ENCODE measurements around the gene EXOSC2. TPM values are rescaled to one million over a fixed set of nuclear protein-coding genes. Genes with fewer than 3 reads are reported as not detected.
A peak's percentile ranks its signal among the peaks of the same experiment; 100 is the strongest.

Gene EXOSC2
- total and polyA plus RNA-seq, 2 of the 8 experiments (the other 6 are each of a cell fraction or from before 2014, with no cell fraction given), result 47.8 to 93.6 TPM

GRCh38 chr9:130701059-130702022, 7.8 kb downstream of the EXOSC2 start:
- FAIRE-seq, result peak; percentile 19
- Histone ChIP-seq H4K8ac (ENCODE audit: extremely low read depth, insufficient read depth, low read length) (no peak overlapping the region), H3K79me1 (ENCODE audit: low read depth, low read length) (peaks cover 9% of the 10 kb centered on the region; the same call in 1 of the 2 replicates), H2BK120ac (replicated peaks; ENCODE audit: low read depth, low read length) (no peak overlapping the region), H3K4me2 (ENCODE audit: insufficient read depth in 1 of 2, low read depth in 2 of 2, low read length in 2 of 2) (no peak overlapping the region), H3K14ac (ENCODE audit: insufficient read length) (no peak overlapping the region), H3K4me3 (ENCODE audit: extremely low read depth in 1 of 4, insufficient read depth in 2 of 4, low read depth in 3 of 4, low read length in 4 of 4) (no peak overlapping the region), H3K23ac (ENCODE audit: insufficient read length) (no peak overlapping the region), H2BK12ac (ENCODE audit: low read depth, low read length) (no peak overlapping the region), H4K5ac (ENCODE audit: insufficient read length, low read depth, low read length) (no peak overlapping the region), H2AFZ (ENCODE audit: low read length) (no peak overlapping the region), H3K23me2 (ENCODE audit: low read depth, low read length) (no peaks in the 10 kb centered on the region), H2BK20ac (ENCODE audit: low read length) (no peak overlapping the region), H3K36me3 (ENCODE audit: control insufficient read depth in 2 of 4, insufficient read depth in 4 of 4, low read length in 3 of 4) (peaks cover 48 to 86% (median 69%) of the 10 kb centered on the region in 4 experiments), H3K4ac (replicated peaks; ENCODE audit: insufficient read length, low read depth, low read length) (no peak overlapping the region), H3K9ac (replicated peaks in 1 of 4; ENCODE audit: extremely low read depth in 1 of 4, low read depth in 3 of 4, low read length in 3 of 4) (no peak overlapping the region), H3K27ac (ENCODE audit: low read depth, low read length) (0 out of 2 replicates have a peak overlapping the region, but pooled peaks have one; percentile 2), H2BK5ac (ENCODE audit: low read depth, low read length) (no peak overlapping the region), H3K4me1 (replicated peaks in 1 of 4; ENCODE audit: control insufficient read depth in 3 of 4, insufficient read depth in 4 of 4, low read length in 3 of 4) (no peaks in the 10 kb centered on the region; a peak in 1 of 7 replicates), H2BK15ac (ENCODE audit: low read length) (no peak overlapping the region), H2AK5ac (ENCODE audit: low read depth, low read length) (no peak overlapping the region), H3K27me3 (replicated peaks in 1 of 4; ENCODE audit: control insufficient read depth in 3 of 4, extremely low read depth in 1 of 4, insufficient read depth in 3 of 4, low read length in 3 of 4) (no peaks in the 10 kb centered on the region), H3K56ac (replicated peaks; ENCODE audit: insufficient read length, low read depth, low read length) (no peak overlapping the region), H3K18ac (ENCODE audit: extremely low read depth, low read length) (no peak overlapping the region), H3K9me3 (ENCODE audit: insufficient read depth in 2 of 2, low read depth in 1 of 2, low read length in 1 of 2) (no peaks in the 10 kb centered on the region; a peak in 1 of 4 replicates), H4K91ac (replicated peaks; ENCODE audit: insufficient read length, low read length) (no peak overlapping the region), H3K79me2 (ENCODE audit: control insufficient read depth in 1 of 2, insufficient read depth in 2 of 2, low read length in 2 of 2) (peaks cover 4 to 37% of the 10 kb centered on the region in 2 experiments; a peak in 3 of 4 replicates), H4K20me1 (replicated peaks in 1 of 2; ENCODE audit: control insufficient read depth in 1 of 2, insufficient read depth in 2 of 2, low read length in 2 of 2) (peaks cover 17 to 25% of the 10 kb centered on the region in 2 experiments)
- POLR2A ChIA-PET (ENCODE audit: partially characterized antibody), result interaction anchor here (0.7 to 2.1 kb wide), 12 partner anchors 8 to 264 kb away, joined by 3 to 9 read pairs (median 4); partner anchors contain the start of gene EXOSC2
- CTCF ChIA-PET (ENCODE audit: partially characterized antibody), result interaction anchor here (0.6 to 16.2 kb wide), 68 partner anchors 8 to 356 kb away, joined by 3 to 317 read pairs (median 4); partner anchors contain the start of gene EXOSC2
- WGBS, 2 experiments (ENCODE audit: extremely low coverage in 1 of 2, insufficient coverage in 1 of 2, insufficient read length in 1 of 2, insufficient replicate concordance in 2 of 2, low coverage in 1 of 2, low lambda C conversion rate in 2 of 2, missing lambda C conversion rate in 1 of 2), result 68% methylated on average over 13 of the region's 13 CpGs; no CpG with 5 or more reads in 1 of the 2 experiments
- peak in 1 of 2 experiments; percentile 93 for DNase-seq (ENCODE audit: low read depth in 1 of 2, low spot score in 2 of 2)
- TF ChIP-seq HDAC2 (IDR thresholded peaks at IDR 0.05; ENCODE audit: borderline replicate concordance in 1 of 2, low read depth in 2 of 2, low read length in 2 of 2), result no peak
- peak; percentile 87 to 98 (median 97) for TF ChIP-seq CTCF (IDR thresholded peaks at IDR 0.05; ENCODE audit: control extremely low read depth in 1 of 3, insufficient read depth in 1 of 3, low read depth in 1 of 3, low read length in 3 of 3)
- no peak for TF ChIP-seq CHD2 (IDR thresholded peaks at IDR 0.05; ENCODE audit: low read length)
- peak; percentile 65; the same call in 1 of the 2 replicates for TF ChIP-seq GABPA (IDR thresholded peaks at IDR 0.05; ENCODE audit: borderline replicate concordance, insufficient read depth, low read length)
- no peak for TF ChIP-seq TBP (IDR thresholded peaks at IDR 0.05; ENCODE audit: low read depth, low read length)
- TF ChIP-seq SIN3A (conservative IDR thresholded peaks at IDR 0.05 in 1 of 2, IDR thresholded peaks at IDR 0.05 in 1 of 2; ENCODE audit: low read depth in 1 of 2, low read length in 2 of 2), result no peak

Measured in H1 (cell line).